Activated CD4-positive, alpha-beta T cell treated with anti-CD3 and anti-CD28 coated beads, Interleukin-2, Interleukin-4, amounts not matched to agents 100 ng/mL and 50 ng/mL, durations not matched to agents 16 hours and 8 hours (primary cell): ENCODE data around the gene SYTL4.
A peak's percentile ranks its signal among the peaks of the same experiment; 100 is the strongest.

Experiments used
- DNase-seq: peaks from one replicate; pipeline ENCODE4 v3.0.0-alpha.2; 2020; ENCODE audit warnings: low spot score

Gene SYTL4

GRCh38 chrX:100687546-100687945, 44.4 kb downstream of the SYTL4 start:
- no peak for DNase-seq

DNA sequence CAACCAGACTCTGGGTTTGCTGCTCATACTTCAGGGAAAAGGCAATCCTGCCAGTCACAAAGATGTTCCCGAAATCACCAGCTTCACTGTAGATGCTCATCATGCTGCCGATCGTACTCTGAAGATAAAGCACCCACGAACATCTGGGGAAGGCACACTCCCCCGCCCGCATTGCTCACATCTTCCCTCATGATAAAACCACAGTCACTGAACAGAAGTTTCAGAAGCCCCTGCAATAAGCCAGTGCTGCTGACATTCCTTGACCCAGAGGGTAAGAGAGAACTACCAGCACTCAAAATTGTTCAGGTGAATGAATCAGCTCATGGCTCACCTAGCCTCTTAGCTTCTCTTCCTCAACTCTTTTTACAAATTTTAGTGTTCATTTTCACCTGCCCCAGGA, 44.8 kb downstream of the SYTL4 start:
- no peak for DNase-seq

- DNase-seq, result no peak
These were observed 46.0 kb downstream of the SYTL4 start for GRCh38 chrX:100685997-100686305.

DNA sequence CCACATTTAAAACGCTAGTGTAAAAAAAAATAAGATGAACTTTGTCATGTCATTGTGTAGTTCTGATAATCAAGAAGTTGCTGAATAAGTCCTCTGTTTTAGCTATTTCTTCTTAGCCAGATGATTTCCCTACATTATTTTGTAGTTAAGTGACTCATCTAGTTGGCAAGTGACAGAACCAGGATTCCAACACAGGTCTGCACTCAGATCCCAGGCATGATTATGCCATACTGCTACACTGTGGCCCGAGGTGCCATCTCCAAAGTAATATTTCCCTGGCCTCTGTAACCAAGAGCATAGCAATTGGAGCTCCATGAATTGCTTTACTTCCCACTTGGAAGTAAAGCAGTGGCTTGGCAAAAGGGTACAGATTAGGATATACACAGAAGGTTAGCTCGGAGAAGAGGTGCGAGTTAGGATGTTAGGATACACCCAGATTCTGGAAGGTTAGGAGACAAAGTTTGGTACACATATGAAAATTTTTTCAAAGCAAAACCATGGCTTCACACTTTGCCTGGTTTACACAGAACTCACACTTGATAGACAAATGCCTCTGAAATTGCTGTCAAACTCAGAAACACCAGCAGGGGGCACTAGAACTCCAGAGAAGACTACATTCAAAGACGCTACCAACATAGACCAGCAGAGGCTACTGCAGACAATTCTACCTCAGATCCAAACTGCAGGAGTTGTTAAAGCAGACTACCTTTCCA, 46.5 kb downstream of the SYTL4 start:
- DNase-seq, result peak; percentile 81

GRCh38 chrX:100682939-100683338, 49.0 kb downstream of the SYTL4 start:
- DNase-seq, result no peak

GRCh38 chrX:100681599-100681998, 50.3 kb downstream of the SYTL4 start:
- no peak for DNase-seq

GRCh38 chrX:100680756-100681155, 51.2 kb downstream of the SYTL4 start:
- DNase-seq, result no peak

GRCh38 chrX:100677611-100678181, 54.2 kb downstream of the SYTL4 start:
- no peak for DNase-seq

GRCh38 chrX:100674705-100675104, 57.2 kb downstream of the SYTL4 start:
- no peak for DNase-seq

DNA sequence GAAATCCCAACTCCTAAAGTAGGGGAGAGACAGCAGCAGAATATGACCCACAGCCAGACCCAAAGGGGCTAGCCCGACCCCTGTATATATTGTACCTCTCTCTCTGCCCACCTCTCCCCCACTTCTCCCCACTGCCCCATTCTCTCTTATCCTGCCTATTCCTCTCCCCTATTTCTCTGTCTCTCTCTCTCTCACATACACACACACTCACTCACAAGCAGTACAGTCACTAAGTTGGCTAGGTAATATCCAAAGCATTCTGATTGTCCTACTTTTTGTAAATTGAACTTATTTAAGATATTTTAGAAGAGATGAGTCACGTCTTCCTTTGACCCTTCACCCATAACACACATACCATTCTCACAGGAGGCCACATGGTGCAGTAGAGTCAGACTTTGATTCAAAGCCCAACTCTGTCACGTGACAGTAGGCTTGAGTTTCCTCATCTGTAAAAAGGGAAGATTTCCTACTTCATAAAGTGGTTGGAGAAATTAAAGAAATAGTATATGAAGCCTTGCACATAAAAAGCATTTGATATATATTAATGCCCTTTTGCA, 58.4 kb downstream of the SYTL4 start:
- DNase-seq, result no peak

GRCh38 chrX:100672966-100673365, 59.0 kb downstream of the SYTL4 start:
- DNase-seq, result no peak

DNA sequence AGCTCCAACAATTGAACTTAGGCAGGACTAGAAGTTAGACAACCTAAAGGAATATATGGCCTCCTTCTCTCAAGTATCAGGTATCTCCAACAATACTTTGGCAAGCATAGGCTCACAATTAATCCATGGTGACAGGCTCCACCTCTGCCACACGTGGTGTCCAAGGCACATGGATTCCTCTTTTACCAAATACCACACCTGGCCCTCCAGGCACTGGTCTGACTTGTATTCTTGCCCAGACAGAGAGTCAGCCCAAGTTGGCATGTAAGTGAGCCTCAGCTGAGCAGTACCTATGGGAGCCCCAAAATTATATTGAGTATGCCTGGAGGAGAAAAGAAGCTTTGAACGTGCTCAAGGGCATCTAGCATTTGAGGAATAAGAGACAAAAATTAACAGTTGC, 68.3 kb downstream of the SYTL4 start:
- no peak for DNase-seq

DNA sequence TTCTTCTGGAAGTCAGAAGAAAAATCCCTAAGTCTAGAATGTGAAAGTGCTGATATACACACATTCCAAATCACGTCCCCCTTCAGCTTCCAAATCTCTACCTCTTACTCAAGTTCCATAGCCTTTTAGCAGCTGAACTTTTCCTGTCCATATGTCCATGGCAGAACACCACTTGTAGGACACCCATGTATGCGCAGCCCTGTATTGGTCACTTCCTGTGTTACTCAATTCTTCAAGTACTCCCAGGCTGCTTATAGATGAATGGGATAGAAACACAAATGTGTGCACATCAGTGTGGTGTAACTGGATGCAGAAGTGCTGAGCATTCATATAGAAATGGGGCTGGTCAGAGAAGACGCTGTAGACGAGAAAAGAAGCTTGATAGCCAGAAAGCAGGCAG, 69.1 kb downstream of the SYTL4 start:
- no peak for DNase-seq

- no peak for DNase-seq
These were observed 69.8 kb downstream of the SYTL4 start for GRCh38 chrX:100662170-100662569.

GRCh38 chrX:100659431-100660137, 72.3 kb downstream of the SYTL4 start:
- no peak for DNase-seq

DNA sequence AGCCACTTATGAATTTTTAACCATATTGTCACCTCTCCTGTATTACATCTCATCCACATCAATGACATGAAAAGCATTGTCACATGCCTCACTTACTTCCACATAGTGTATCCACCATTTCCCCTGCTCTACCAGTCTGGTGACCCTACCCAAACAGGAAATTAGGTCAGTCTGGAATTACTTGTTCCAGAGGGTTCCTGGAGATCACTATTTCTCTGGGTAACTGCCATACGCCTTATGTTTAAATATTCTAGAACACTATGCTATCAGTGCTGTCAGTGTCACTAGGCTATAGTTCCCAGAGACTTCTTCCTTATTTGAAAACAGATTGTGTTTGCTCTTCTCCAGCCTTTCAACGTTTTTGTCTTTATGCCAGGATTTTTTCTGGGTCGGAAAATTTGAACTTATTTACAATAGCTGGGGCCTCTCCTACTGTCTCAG, 73.0 kb downstream of the SYTL4 start:
- DNase-seq, result no peak

- no peak for DNase-seq
These were observed 77.7 kb downstream of the SYTL4 start for GRCh38 chrX:100654261-100654660.

- no peak for DNase-seq
These were observed 79.7 kb downstream of the SYTL4 start for GRCh38 chrX:100652266-100652665.

DNA sequence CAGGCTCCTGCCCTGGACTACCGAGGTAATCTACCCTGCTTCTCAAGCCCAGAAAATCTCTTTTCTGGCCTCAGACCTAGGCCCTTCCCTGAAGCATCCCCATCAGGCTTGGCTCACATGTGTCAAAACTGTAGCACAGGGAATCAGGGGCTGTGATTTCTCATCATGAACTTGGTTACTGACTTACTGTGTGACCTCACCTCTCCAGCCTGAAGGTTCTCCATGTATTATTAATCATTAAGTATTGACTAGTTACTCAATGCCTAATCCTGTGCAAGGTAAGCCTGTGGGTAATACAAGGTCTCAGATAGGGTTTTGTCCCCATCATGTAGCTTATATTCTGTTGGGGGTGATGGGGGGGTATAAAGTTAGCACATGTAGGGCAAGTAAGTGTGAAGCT, 81.1 kb downstream of the SYTL4 start:
- no peak for DNase-seq

DNA sequence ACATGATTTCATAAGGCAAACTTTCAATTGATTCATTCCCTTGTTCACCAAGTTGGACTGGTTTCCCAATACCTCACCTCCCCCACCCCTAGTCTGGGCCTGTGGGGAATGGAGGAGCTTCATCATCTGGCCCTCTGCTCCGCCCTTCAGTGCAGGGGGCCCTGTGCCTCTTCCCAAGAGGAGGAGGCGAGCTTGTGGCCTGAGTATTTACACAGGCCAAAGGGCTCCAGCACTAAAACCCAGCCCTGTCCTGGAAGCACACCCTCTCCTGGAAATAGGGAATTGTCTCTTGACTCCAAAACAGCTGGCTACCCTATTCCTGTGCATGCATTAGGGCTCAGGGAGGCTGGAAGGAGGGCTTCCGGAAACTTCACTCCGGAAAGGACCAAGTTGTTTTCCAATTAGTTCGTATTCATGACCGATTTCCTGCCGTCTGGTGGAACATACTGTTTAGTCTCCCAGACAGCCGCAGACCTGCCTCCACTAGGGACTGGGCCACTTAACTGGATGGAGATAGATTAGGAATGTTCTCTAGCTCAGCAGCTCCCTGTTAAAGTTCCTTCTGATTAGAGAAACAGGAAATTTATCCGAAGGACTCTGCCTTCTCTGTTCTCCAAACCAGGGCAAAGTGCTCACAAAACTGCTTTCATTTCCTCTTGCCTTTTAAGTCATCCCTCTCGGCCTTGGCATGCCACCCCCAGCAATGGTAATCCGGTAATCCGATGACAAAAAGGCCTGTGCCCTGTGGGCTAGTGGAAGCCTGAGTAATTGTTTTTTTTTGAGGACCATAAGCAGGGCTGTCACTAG, 82.2 kb downstream of the SYTL4 start:
- DNase-seq, result no peak

- DNase-seq, result no peak
These were observed 83.2 kb downstream of the SYTL4 start for GRCh38 chrX:100648458-100649417.
